H1 (cell line): Measurements from ENCODE around the gene CPNE4. TPM values are rescaled to one million over a fixed set of nuclear protein-coding genes. Genes with fewer than 3 reads are reported as not detected.

Source experiments
- HDAC2 ChIP-seq, 2 experiments: fragments of 300-600 bp in 1 of 2; sonication (generic) in 1 of 2; IDR thresholded peaks; 2 replicates each; pipeline ENCODE4 v1.6.1; 2011 to 2012; ENCODE audit warnings: low read depth in 2 of 2, low read length in 2 of 2, mild to moderate bottlenecking in 2 of 2, moderate library complexity in 2 of 2, borderline replicate concordance in 1 of 2, inconsistent platforms in 1 of 2
- polyA plus RNA-seq, 7 experiments: library from polyadenylated mRNA; depleted of rRNA in 3 of 7; stranded (reverse) in 5 of 7; unstranded in 2 of 7; fragments of >200 nt in 5 of 7; fragments of 200-250 nt in 2 of 7; gene quantifications; 1 replicate in 5 of 7; 2 replicates in 1 of 7; 4 replicates in 1 of 7; pipeline versions ENCODE4 v1.2.1 to v1.2.3, GENCODE V29; 2011 to 2013; ENCODE audit warnings: missing spikeins in 2 of 7, mixed read lengths in 2 of 7
- total RNA-seq: library from RNA; stranded (reverse); fragmentation: NEBNext Ultra II Directional; extraction: Animal tissue kit (Norgen Biotek cat#: 25700); gene quantifications from 2 replicates; pipeline ENCODE4 v1.2.1, GENCODE V29; 2021
- TF ChIP-seq, protein P1 (sequence below): IDR thresholded peaks from 2 replicates; pipeline ENCODE4 v1.6.1; 2011; ENCODE audit warnings: low read length, improper control_type of control experiment
- TF ChIP-seq, protein P2 (sequence below): IDR thresholded peaks from 2 replicates; pipeline ENCODE4 v1.6.1; 2011; ENCODE audit warnings: low read depth, mild to moderate bottlenecking, low read length; ENCODE audit not compliant: insufficient read depth

Gene CPNE4
- total and polyA plus RNA-seq, 2 of the 8 experiments (the other 6 are each of a cell fraction or from before 2014, with no cell fraction given), result 0.82 to 3.8 TPM

DNA sequence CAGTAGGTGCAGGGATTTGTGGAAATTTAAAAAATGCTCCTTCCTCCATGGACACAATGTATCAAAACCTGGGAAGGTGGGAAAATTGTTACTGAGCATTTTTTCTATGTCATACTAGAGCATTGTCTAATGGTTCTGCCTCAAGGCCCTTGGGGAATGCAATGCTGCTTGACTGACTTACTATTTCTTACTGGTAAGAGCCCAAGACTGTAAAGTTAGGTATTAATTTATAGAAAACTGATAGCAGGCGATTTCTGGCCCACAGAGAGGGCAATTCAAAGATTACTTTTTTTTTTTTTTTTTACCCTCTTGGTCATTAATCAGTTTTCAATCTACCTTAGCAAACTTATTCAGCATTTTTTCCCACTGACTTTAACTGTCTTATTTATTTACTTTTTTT lies 493.5 kb downstream of the CPNE4 start (continued):
- TF ChIP-seq, protein P1, sequence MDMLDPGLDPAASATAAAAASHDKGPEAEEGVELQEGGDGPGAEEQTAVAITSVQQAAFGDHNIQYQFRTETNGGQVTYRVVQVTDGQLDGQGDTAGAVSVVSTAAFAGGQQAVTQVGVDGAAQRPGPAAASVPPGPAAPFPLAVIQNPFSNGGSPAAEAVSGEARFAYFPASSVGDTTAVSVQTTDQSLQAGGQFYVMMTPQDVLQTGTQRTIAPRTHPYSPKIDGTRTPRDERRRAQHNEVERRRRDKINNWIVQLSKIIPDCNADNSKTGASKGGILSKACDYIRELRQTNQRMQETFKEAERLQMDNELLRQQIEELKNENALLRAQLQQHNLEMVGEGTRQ, result no peak
- no peak for TF ChIP-seq HDAC2 (IDR thresholded peaks at IDR 0.05; ENCODE audit: borderline replicate concordance in 1 of 2, low read depth in 2 of 2, low read length in 2 of 2)
- TF ChIP-seq, protein P2, sequence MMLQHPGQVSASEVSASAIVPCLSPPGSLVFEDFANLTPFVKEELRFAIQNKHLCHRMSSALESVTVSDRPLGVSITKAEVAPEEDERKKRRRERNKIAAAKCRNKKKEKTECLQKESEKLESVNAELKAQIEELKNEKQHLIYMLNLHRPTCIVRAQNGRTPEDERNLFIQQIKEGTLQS, result no peak
